ENCODE results near the gene FRY. TPM values are rescaled to one million over a fixed set of nuclear protein-coding genes. Genes with fewer than 3 reads are reported as not detected.

Gene FRY
- total and polyA plus RNA-seq, 2 of the 13 experiments (the other 11 are each of a cell fraction or from before 2014, with no cell fraction given) = 8.2 to 13.1 TPM

DNA sequence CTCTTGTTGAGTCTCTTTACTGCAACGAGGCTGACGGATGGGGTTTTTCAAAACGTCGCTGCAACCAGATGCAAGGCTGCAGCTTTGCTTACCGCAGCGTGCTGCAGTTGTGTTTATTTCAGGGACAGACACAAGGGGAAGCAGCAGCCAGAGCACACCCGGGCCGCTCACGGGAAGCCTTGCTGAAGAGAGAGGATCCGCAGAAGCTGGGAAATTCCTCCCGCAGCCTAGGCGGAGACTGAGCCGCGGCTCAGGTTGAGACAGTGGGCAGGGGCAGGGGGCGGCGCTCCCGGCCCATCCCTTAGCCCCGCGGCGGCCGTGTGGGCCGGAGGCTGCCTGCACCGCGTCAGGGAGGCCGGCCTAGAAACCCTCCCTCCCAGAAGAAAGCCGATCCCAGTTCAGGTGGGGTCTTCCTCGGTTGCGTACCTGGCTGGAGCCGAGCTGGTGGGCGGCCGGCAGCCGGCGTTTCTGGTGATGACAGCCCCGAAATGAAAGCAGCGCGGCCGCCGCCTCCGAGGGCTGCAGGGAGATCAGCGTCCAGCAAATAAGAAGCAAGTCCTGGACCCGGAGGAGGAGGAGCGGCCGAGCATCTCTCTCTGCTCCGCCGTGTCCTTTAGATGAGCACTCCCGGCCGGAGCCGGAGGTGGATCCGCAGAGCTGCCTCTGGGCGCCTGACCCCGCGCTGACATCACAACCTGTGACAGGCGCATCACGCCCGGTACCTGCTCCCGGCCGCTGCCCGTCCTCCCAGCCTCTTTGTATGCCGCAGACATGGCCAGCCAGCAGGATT is at the start of gene FRY (continued):
- peak; percentile 71; the same call in 1 of the 2 replicates for TF ChIP-seq SSRP1 (CRISPR knock-in tag; IDR thresholded peaks at IDR 0.05)
- TF ChIP-seq ZNF343 (CRISPR knock-in tag; IDR thresholded peaks at IDR 0.05) = no peak
- TF ChIP-seq YY1 (IDR thresholded peaks at IDR 0.05; ENCODE audit: insufficient read depth, insufficient replicate concordance, low read depth, low read length) = peak; percentile 4
- TF ChIP-seq ZNF792 (CRISPR knock-in tag; IDR thresholded peaks at IDR 0.05) = no peak; the same call in 1 of the 2 replicates
- TF ChIP-seq BCL6 (CRISPR knock-in tag; IDR thresholded peaks at IDR 0.05) = peak; percentile 23; the same call in 1 of the 2 replicates
- no peak; the same call in 1 of the 2 replicates for TF ChIP-seq ZNF451 (CRISPR knock-in tag; IDR thresholded peaks at IDR 0.05)
- TF ChIP-seq KLF16 (CRISPR knock-in tag; IDR thresholded peaks at IDR 0.05) = 0 out of 4 replicates have a peak, but pooled peaks of 1 of the 2 experiments have one; percentile 16
- TF ChIP-seq, protein P1, sequence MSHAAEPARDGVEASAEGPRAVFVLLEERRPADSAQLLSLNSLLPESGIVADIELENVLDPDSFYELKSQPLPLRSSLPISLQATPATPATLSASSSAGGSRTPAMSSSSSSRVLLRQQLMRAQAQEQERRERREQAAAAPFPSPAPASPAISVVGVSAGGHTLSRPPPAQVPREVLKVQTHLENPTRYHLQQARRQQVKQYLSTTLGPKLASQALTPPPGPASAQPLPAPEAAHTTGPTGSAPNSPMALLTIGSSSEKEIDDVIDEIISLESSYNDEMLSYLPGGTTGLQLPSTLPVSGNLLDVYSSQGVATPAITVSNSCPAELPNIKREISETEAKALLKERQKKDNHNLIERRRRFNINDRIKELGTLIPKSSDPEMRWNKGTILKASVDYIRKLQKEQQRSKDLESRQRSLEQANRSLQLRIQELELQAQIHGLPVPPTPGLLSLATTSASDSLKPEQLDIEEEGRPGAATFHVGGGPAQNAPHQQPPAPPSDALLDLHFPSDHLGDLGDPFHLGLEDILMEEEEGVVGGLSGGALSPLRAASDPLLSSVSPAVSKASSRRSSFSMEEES (CRISPR knock-in tag; IDR thresholded peaks at IDR 0.05) = peak; percentile 32; the same call in 1 of the 2 replicates
- TF ChIP-seq CEBPG (CRISPR knock-in tag; IDR thresholded peaks at IDR 0.05) = peak; percentile 15; the same call in 1 of the 2 replicates
- peak; percentile 35; the same call in 1 of the 2 replicates for TF ChIP-seq SPEN (CRISPR knock-in tag; IDR thresholded peaks at IDR 0.05; ENCODE audit: low read depth)
- TF ChIP-seq, protein P2, sequence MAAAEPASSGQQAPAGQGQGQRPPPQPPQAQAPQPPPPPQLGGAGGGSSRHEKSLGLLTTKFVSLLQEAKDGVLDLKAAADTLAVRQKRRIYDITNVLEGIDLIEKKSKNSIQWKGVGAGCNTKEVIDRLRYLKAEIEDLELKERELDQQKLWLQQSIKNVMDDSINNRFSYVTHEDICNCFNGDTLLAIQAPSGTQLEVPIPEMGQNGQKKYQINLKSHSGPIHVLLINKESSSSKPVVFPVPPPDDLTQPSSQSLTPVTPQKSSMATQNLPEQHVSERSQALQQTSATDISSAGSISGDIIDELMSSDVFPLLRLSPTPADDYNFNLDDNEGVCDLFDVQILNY (CRISPR knock-in tag; conservative IDR thresholded peaks at IDR 0.05) = 0 out of 2 replicates have a peak, but pooled peaks have one; percentile 18
- TF ChIP-seq U2AF1 (optimal IDR thresholded peaks at IDR 0.05; ENCODE audit: low read depth, low read length) = peak; percentile 59
- TF ChIP-seq ZNF225 (CRISPR knock-in tag; IDR thresholded peaks at IDR 0.05) = peak; percentile 33; the same call in 1 of the 2 replicates
- TF ChIP-seq KAT7 (CRISPR knock-in tag; IDR thresholded peaks at IDR 0.05; ENCODE audit: borderline replicate concordance) = peak; percentile 90
- TF ChIP-seq, protein P3, sequence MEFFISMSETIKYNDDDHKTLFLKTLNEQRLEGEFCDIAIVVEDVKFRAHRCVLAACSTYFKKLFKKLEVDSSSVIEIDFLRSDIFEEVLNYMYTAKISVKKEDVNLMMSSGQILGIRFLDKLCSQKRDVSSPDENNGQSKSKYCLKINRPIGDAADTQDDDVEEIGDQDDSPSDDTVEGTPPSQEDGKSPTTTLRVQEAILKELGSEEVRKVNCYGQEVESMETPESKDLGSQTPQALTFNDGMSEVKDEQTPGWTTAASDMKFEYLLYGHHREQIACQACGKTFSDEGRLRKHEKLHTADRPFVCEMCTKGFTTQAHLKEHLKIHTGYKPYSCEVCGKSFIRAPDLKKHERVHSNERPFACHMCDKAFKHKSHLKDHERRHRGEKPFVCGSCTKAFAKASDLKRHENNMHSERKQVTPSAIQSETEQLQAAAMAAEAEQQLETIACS (CRISPR knock-in tag; IDR thresholded peaks at IDR 0.05) = no peak
- peak; percentile 80; the same call in 1 of the 2 replicates for TF ChIP-seq KDM3A (CRISPR knock-in tag; IDR thresholded peaks at IDR 0.05; ENCODE audit: low read depth)
- peak; percentile 39; the same call in 1 of the 2 replicates for TF ChIP-seq ZNF124 (CRISPR knock-in tag; IDR thresholded peaks at IDR 0.05)
- no peak for TF ChIP-seq NKX3-1 (CRISPR knock-in tag; IDR thresholded peaks at IDR 0.05)
- TF ChIP-seq HNRNPL (IDR thresholded peaks at IDR 0.05; ENCODE audit: low read depth, low read length) = 0 out of 2 replicates have a peak, but pooled peaks have one; percentile 61
- TF ChIP-seq EHMT2 (IDR thresholded peaks at IDR 0.05; ENCODE audit: borderline replicate concordance, low read depth, low read length) = no peak
- no peak for TF ChIP-seq SOX6 (IDR thresholded peaks at IDR 0.05)
- TF ChIP-seq SOX6 (CRISPR knock-in tag; IDR thresholded peaks at IDR 0.05) = peak; percentile 65
- TF ChIP-seq DMAP1 (CRISPR knock-in tag; IDR thresholded peaks at IDR 0.05) = peak; percentile 84
- TF ChIP-seq IRF2 (CRISPR knock-in tag; IDR thresholded peaks at IDR 0.05) = peak; percentile 67; the same call in 1 of the 2 replicates
- TF ChIP-seq TAF15 (IDR thresholded peaks at IDR 0.05; ENCODE audit: low read depth, low read length, poor library complexity, severe bottlenecking) = peak; percentile 56
- TF ChIP-seq, protein P4, sequence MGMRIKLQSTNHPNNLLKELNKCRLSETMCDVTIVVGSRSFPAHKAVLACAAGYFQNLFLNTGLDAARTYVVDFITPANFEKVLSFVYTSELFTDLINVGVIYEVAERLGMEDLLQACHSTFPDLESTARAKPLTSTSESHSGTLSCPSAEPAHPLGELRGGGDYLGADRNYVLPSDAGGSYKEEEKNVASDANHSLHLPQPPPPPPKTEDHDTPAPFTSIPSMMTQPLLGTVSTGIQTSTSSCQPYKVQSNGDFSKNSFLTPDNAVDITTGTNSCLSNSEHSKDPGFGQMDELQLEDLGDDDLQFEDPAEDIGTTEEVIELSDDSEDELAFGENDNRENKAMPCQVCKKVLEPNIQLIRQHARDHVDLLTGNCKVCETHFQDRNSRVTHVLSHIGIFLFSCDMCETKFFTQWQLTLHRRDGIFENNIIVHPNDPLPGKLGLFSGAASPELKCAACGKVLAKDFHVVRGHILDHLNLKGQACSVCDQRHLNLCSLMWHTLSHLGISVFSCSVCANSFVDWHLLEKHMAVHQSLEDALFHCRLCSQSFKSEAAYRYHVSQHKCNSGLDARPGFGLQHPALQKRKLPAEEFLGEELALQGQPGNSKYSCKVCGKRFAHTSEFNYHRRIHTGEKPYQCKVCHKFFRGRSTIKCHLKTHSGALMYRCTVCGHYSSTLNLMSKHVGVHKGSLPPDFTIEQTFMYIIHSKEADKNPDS (CRISPR knock-in tag; IDR thresholded peaks at IDR 0.05) = 0 out of 2 replicates have a peak, but pooled peaks have one; percentile 41

Data from HepG2 (cell line).